Thoracic aorta (tissue), 2 donors: ENCODE data around the gene NLGN1. TPM values are rescaled to one million over a fixed set of nuclear protein-coding genes. Genes with fewer than 3 reads are reported as not detected.

ENCODE experiments used
- ATAC-seq: fragments of 150-250 bp; one replicate; pipeline ENCODE4 v1.8.0; 2017; ENCODE audit warnings: low read depth; ENCODE audit not compliant: insufficient number of reproducible peaks, low FRiP score
- DNase-seq: peaks from one replicate; pipeline ENCODE4 v3.0.0-alpha.2; 2020; ENCODE audit warnings: low spot score
- H3K27ac ChIP-seq, 2 donors: fragments of 200-600 bp; sonication (generic); 1 replicate in 1 of 2; 2 replicates in 1 of 2; pipeline ENCODE4 v1.5.1; 2016; ENCODE audit warnings: mild to moderate bottlenecking in 2 of 2, moderate library complexity in 2 of 2
- H3K27me3 ChIP-seq: fragments of 200-600 bp; sonication (generic); replicated peaks from 2 replicates; pipeline ENCODE4 v1.6.0; 2016; ENCODE audit warnings: mild to moderate bottlenecking; ENCODE audit not compliant: insufficient read depth
- H3K36me3 ChIP-seq: fragments of 200-600 bp; sonication (generic); one replicate; pipeline ENCODE4 v1.5.1; 2016
- H3K4me1 ChIP-seq, 2 donors: fragments of 200-600 bp; sonication (generic); 1 replicate in 1 of 2; 2 replicates in 1 of 2; pipeline versions ENCODE4 v1.5.1 to v1.6.0; 2016; ENCODE audit warnings: low read depth in 2 of 2, mild to moderate bottlenecking in 1 of 2; ENCODE audit not compliant: control insufficient read depth in 1 of 2
- H3K4me3 ChIP-seq: fragments of 200-600 bp; sonication (generic); 2 replicates; pipeline ENCODE4 v1.5.1; 2016; ENCODE audit warnings: mild to moderate bottlenecking
- H3K9me3 ChIP-seq: fragments of 200-600 bp; sonication (generic); 2 replicates; pipeline ENCODE4 v1.5.1; 2016
- total RNA-seq, 2 donors: library from RNA; depleted of rRNA; stranded (reverse); fragments of >200 nt; gene quantifications; one replicate each; pipeline versions ENCODE4 v1.1.0 to v1.2.3, GENCODE V29; 2016
- TF ChIP-seq, protein P1 (sequence below): fragments of 200-600 bp; sonication (generic); IDR thresholded peaks from one replicate; pipeline ENCODE4 v1.5.1; 2019; ENCODE audit warnings: antibody characterized with exemption

The NLGN1 gene
- total RNA-seq, 2 donors from 2014 or later, result 17.8 to 18.3 TPM

DNA sequence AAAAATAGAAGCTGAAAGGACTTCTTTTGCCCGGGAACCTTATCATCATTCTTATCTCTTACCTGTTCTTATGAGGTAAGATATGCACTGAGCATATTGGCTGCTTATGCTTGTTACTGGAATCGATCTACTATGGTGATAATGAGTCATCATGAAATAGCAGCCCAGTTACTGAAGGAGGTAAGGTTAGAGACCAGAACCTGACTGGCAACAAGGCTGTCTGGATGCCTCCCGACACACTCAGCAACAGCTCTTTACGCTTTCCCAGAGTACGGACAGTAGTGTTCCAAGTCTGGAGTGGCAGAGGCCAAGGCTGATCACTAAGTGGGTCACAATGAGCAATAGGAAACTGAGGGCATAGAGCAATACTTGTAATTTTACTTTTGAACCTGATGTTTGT is 314.1 kb downstream of the NLGN1 start:
- H3K36me3 ChIP-seq, result no peaks in the 10 kb centered on the region
- DNase-seq (no peak), ATAC-seq (no peak)
- TF ChIP-seq, protein P1, sequence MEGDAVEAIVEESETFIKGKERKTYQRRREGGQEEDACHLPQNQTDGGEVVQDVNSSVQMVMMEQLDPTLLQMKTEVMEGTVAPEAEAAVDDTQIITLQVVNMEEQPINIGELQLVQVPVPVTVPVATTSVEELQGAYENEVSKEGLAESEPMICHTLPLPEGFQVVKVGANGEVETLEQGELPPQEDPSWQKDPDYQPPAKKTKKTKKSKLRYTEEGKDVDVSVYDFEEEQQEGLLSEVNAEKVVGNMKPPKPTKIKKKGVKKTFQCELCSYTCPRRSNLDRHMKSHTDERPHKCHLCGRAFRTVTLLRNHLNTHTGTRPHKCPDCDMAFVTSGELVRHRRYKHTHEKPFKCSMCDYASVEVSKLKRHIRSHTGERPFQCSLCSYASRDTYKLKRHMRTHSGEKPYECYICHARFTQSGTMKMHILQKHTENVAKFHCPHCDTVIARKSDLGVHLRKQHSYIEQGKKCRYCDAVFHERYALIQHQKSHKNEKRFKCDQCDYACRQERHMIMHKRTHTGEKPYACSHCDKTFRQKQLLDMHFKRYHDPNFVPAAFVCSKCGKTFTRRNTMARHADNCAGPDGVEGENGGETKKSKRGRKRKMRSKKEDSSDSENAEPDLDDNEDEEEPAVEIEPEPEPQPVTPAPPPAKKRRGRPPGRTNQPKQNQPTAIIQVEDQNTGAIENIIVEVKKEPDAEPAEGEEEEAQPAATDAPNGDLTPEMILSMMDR, result no peak
- no peaks in the 10 kb centered on the region for H3K27me3 ChIP-seq
- H3K27ac ChIP-seq, result no peak overlapping the region
- peaks cover 0 to 2% of the 10 kb centered on the region in 2 donors for H3K4me1 ChIP-seq
- no peaks in the 10 kb centered on the region for H3K9me3 ChIP-seq
- no peak overlapping the region for H3K4me3 ChIP-seq

DNA sequence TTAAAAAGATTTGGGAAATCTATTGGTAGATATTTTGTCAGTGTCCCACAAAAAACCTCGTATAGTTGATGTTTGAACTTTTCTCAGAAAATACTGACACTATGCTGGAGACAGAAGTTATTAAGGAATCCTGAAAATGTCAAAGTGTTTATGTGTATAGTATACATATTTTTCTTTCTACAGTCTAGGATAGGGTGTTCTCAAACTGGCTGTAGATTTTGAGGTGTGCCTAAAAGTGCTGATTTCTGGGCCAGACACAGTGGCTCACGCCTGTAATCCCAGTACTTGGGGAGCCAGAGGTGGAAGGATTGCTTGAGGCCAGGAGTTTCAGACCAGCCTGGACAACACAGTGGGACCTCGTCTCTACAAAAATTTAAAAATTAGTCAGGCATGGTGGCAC is 322.0 kb downstream of the NLGN1 start:
- Histone ChIP-seq H3K27me3 (no peaks in the 10 kb centered on the region), H3K36me3 (no peaks in the 10 kb centered on the region), H3K4me1 (no peaks in the 10 kb centered on the region), H3K27ac (no peak overlapping the region), H3K4me3 (no peak overlapping the region), H3K9me3 (no peaks in the 10 kb centered on the region)
- ATAC-seq (no peak), DNase-seq (no peak)
- TF ChIP-seq, protein P1, result no peak

DNA sequence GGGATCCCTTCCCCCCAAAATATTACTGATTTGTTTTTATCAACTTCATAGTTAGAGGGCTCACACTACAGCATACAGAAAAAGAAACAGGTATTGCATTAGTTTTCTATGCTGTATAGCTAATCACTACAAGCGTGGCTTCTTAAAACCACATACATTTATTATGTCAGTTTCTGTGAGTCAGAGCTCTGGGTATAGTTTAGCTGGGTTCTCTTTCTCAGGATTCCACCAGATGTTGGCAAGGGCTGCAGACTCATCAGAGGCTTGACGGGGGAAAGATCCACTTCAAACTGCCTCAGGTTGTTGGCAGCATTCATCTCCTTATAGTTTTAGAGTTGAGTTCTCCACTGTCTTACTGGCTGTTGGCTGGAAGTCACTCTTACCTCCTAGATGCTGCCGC is 328.0 kb downstream of the NLGN1 start:
- Histone ChIP-seq H3K27me3 (no peaks in the 10 kb centered on the region), H3K4me1 (no peaks in the 10 kb centered on the region), H3K27ac (no peak overlapping the region), H3K4me3 (no peak overlapping the region), H3K9me3 (no peaks in the 10 kb centered on the region), H3K36me3 (no peaks in the 10 kb centered on the region)
- ATAC-seq (no peak), DNase-seq (no peak)
- TF ChIP-seq, protein P1, result no peak

DNA sequence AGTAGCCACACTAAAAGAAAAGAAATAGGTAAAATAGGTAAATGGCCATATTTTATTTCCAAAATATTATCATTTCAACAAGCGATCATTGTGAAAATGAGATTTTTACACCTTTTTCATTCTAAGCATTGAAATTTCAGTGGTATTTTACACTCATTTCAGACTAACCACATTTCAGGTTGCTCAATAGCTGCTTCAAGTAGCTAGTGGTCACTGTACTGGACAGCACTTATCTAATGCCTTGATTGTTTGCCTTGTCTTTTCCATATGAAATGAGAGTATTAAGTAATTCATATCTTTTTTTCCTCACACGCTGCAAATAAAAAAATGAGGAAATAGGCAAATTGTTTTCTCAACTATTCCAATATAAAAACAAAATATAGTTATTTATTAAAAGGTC is 332.8 kb downstream of the NLGN1 start:
- H3K27me3 ChIP-seq, result no peaks in the 10 kb centered on the region
- no peak for DNase-seq
- TF ChIP-seq, protein P1, result no peak
- no peaks in the 10 kb centered on the region for H3K36me3 ChIP-seq
- H3K4me1 ChIP-seq, result peaks cover 0 to 7% of the 10 kb centered on the region in 2 donors
- H3K9me3 ChIP-seq, result no peaks in the 10 kb centered on the region
- no peak overlapping the region for H3K4me3 ChIP-seq
- no peak overlapping the region for H3K27ac ChIP-seq
- no peak for ATAC-seq

DNA sequence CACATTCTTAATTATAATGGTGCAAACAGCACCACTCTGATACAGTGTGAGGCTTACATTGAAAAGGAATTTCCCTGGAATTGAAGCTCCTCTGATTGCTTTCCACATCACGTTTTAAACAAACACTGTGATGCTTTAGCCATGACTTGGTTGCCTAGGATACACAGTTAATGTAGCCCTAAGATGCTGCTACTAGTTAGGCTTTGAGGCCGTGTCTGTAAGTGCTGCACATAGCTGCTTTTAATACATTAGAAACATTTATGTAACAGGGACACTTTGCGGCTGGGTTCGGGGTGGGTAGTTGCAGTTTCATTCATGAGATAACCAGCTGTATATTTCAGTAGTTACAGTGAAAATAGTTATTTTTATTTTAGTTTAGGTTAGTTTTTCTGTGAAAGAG is 334.7 kb downstream of the NLGN1 start:
- TF ChIP-seq, protein P1, result no peak
- no peak overlapping the region for H3K4me3 ChIP-seq
- no peaks in the 10 kb centered on the region for H3K27me3 ChIP-seq
- no peaks in the 10 kb centered on the region for H3K36me3 ChIP-seq
- H3K27ac ChIP-seq, result no peak overlapping the region
- H3K9me3 ChIP-seq, result no peaks in the 10 kb centered on the region
- H3K4me1 ChIP-seq, result peaks cover 0 to 12% of the 10 kb centered on the region in 2 donors
- ATAC-seq (no peak), DNase-seq (no peak)
